GM23338 (cell line): Measurements from ENCODE around the gene DHRS3. TPM values are rescaled to one million over a fixed set of nuclear protein-coding genes. Genes with fewer than 3 reads are reported as not detected.

Experiments
- ATAC-seq: fragments of 200-7000 bp; cut with Tn5 transposase; 3 replicates; pipeline ENCODE4 v1.9.1; 2020
- DNase-seq: peaks from one replicate; pipeline ENCODE4 v3.0.0-alpha.2; 2015; ENCODE audit warnings: low spot score
- H2AFZ ChIP-seq: fragments of 200-600 bp; sonication (generic); 2 replicates; pipeline ENCODE4 v1.8.0; 2016; ENCODE audit warnings: antibody characterized with exemption, mild to moderate bottlenecking, moderate library complexity
- H3F3A ChIP-seq: fragments of 200-600 bp; sonication (generic); replicated peaks from 2 replicates; pipeline ENCODE4 v1.8.0; 2017; ENCODE audit warnings: antibody characterized with exemption, mixed run types, low read depth
- H3K27ac ChIP-seq: fragments of 200-600 bp; sonication (generic); 2 replicates; pipeline ENCODE4 v1.6.1; 2016; ENCODE audit warnings: low read depth
- H3K27me3 ChIP-seq: fragments of 200-600 bp; sonication (generic); 2 replicates; pipeline ENCODE4 v1.8.0; 2016; ENCODE audit warnings: mild to moderate bottlenecking, mixed run types, moderate library complexity; ENCODE audit not compliant: insufficient read depth
- H3K36me3 ChIP-seq: fragments of 200-600 bp; sonication (generic); 2 replicates; pipeline ENCODE4 v1.8.0; 2016; ENCODE audit warnings: mild to moderate bottlenecking; ENCODE audit not compliant: insufficient read depth
- H3K4me1 ChIP-seq: fragments of 200-600 bp; sonication (generic); 2 replicates; pipeline ENCODE4 v1.8.0; 2016; ENCODE audit warnings: mild to moderate bottlenecking, moderate library complexity; ENCODE audit not compliant: insufficient read depth
- H3K4me2 ChIP-seq: fragments of 200-600 bp; sonication (generic); 2 replicates; pipeline ENCODE4 v1.7.1; 2017; ENCODE audit warnings: mixed run types
- H3K4me3 ChIP-seq: fragments of 200-600 bp; sonication (generic); 2 replicates; pipeline ENCODE4 v1.6.1; 2016; ENCODE audit warnings: mixed run types
- H3K79me2 ChIP-seq: fragments of 200-600 bp; sonication (generic); replicated peaks from 2 replicates; pipeline ENCODE4 v1.8.0; 2017; ENCODE audit warnings: mild to moderate bottlenecking; ENCODE audit not compliant: insufficient read depth
- H3K9me2 ChIP-seq: fragments of 200-600 bp; sonication (generic); 2 replicates; pipeline ENCODE4 v1.8.0; 2017; ENCODE audit not compliant: insufficient read depth
- H4K20me1 ChIP-seq: fragments of 200-600 bp; sonication (generic); replicated peaks from 2 replicates; pipeline ENCODE4 v1.8.0; 2017; ENCODE audit warnings: mild to moderate bottlenecking; ENCODE audit not compliant: insufficient read depth
- H3K27ac Mint-ChIP-seq: 2 replicates; pipeline ENCODE4 v1.8.0; 2020; ENCODE audit warnings: inconsistent platforms, mild to moderate bottlenecking, moderate library complexity, mixed read lengths
- H3K27me3 Mint-ChIP-seq: 3 replicates; pipeline ENCODE4 v1.8.0; 2022; ENCODE audit warnings: low read depth, mild to moderate bottlenecking, moderate library complexity, mixed read lengths, inconsistent platforms; ENCODE audit not compliant: insufficient read depth, poor library complexity
- H3K36me3 Mint-ChIP-seq: 3 replicates; pipeline ENCODE4 v1.8.0; 2021; ENCODE audit warnings: low read depth, mild to moderate bottlenecking, inconsistent platforms, moderate library complexity, mixed read lengths
- H3K4me1 Mint-ChIP-seq: 3 replicates; pipeline ENCODE4 v1.8.0; 2020; ENCODE audit warnings: mild to moderate bottlenecking, inconsistent platforms, mixed read lengths
- H3K4me3 Mint-ChIP-seq: 3 replicates; pipeline ENCODE4 v1.8.0; 2021; ENCODE audit warnings: moderate library complexity, mild to moderate bottlenecking, inconsistent platforms, mixed read lengths
- H3K9me3 Mint-ChIP-seq: 3 replicates; pipeline ENCODE4 v1.8.0; 2020; ENCODE audit warnings: moderate library complexity, mild to moderate bottlenecking, inconsistent platforms, mixed read lengths
- CREB1 ChIP-seq: fragments of 250-450 bp; sonication (Bioruptor Pico); IDR thresholded peaks from 2 replicates; pipeline ENCODE4 v1.5.0; 2020; ENCODE audit warnings: low read depth, mild to moderate bottlenecking, moderate library complexity
- CTCF ChIP-seq, 2 experiments: fragments of 200-600 bp in 1 of 2; sonication (generic) in 1 of 2; conservative IDR thresholded peaks; 2 replicates each; pipeline versions ENCODE4 v1.5.1 to v1.6.1; 2016 to 2017; ENCODE audit warnings: antibody characterized with exemption in 2 of 2, low read depth in 2 of 2, mild to moderate bottlenecking in 2 of 2, moderate library complexity in 1 of 2
- ETS1 ChIP-seq: IDR thresholded peaks from 2 replicates; pipeline ENCODE4 v1.6.1; 2016; ENCODE audit warnings: antibody characterized with exemption
- EZH2 ChIP-seq: fragments of 200-600 bp; sonication (generic); IDR thresholded peaks from one replicate; pipeline ENCODE4 v1.8.0; 2017; ENCODE audit warnings: antibody characterized with exemption, mild to moderate bottlenecking, low read depth; ENCODE audit not compliant: unreplicated experiment
- EZH2phosphoT487 ChIP-seq: fragments of 200-600 bp; sonication (generic); IDR thresholded peaks from one replicate; pipeline ENCODE4 v1.8.1; 2018; ENCODE audit warnings: antibody characterized with exemption; ENCODE audit not compliant: unreplicated experiment
- JUNB ChIP-seq: IDR thresholded peaks from one replicate; pipeline ENCODE4 v1.6.1; 2016; ENCODE audit warnings: antibody characterized with exemption; ENCODE audit not compliant: unreplicated experiment
- NANOG ChIP-seq: IDR thresholded peaks from 2 replicates; pipeline ENCODE4 v1.6.1; 2016; ENCODE audit warnings: antibody characterized with exemption, borderline replicate concordance
- POLR2AphosphoS5 ChIP-seq: IDR thresholded peaks from 2 replicates; pipeline ENCODE4 v1.6.1; 2016; ENCODE audit warnings: antibody characterized with exemption, low read depth
- REST ChIP-seq: IDR thresholded peaks from one replicate; pipeline ENCODE4 v1.6.1; 2018; ENCODE audit warnings: antibody characterized with exemption; ENCODE audit not compliant: unreplicated experiment
- STAT1 ChIP-seq: IDR thresholded peaks from one replicate; pipeline ENCODE4 v1.6.1; 2016; ENCODE audit warnings: antibody characterized with exemption; ENCODE audit not compliant: unreplicated experiment
- ZNF114 ChIP-seq: fragments of 250-450 bp; sonication (Bioruptor Pico); IDR thresholded peaks from 2 replicates; pipeline ENCODE4 v1.5.0; 2020; ENCODE audit warnings: mild to moderate bottlenecking, moderate library complexity
- ZNF331 ChIP-seq: fragments of 250-450 bp; sonication (Bioruptor Pico); IDR thresholded peaks from 2 replicates; pipeline ENCODE4 v1.5.0; 2020; ENCODE audit warnings: low read depth, mild to moderate bottlenecking, moderate library complexity
- polyA plus RNA-seq: library from polyadenylated mRNA; unstranded; fragments of >200 nt; fragmentation: Nextera tagmentation; extraction: Ambion mirVana; gene quantifications from 2 replicates; pipeline ENCODE4 v1.2.1, GENCODE V29; 2016
- total RNA-seq: library from RNA; depleted of rRNA; stranded (reverse); fragments of >200 nt; shearing (Covaris generic); gene quantifications from 2 replicates; pipeline ENCODE4 v1.2.3, GENCODE V29; 2014
- TF ChIP-seq, protein P1 (sequence below): fragments of 250-450 bp; sonication (Bioruptor Pico); IDR thresholded peaks from 2 replicates; pipeline ENCODE4 v1.5.0; 2020; ENCODE audit warnings: mild to moderate bottlenecking, moderate library complexity

The DHRS3 gene
- total and polyA plus RNA-seq, 2 experiments from 2014 or later = 21.0 to 26.0 TPM

DNA sequence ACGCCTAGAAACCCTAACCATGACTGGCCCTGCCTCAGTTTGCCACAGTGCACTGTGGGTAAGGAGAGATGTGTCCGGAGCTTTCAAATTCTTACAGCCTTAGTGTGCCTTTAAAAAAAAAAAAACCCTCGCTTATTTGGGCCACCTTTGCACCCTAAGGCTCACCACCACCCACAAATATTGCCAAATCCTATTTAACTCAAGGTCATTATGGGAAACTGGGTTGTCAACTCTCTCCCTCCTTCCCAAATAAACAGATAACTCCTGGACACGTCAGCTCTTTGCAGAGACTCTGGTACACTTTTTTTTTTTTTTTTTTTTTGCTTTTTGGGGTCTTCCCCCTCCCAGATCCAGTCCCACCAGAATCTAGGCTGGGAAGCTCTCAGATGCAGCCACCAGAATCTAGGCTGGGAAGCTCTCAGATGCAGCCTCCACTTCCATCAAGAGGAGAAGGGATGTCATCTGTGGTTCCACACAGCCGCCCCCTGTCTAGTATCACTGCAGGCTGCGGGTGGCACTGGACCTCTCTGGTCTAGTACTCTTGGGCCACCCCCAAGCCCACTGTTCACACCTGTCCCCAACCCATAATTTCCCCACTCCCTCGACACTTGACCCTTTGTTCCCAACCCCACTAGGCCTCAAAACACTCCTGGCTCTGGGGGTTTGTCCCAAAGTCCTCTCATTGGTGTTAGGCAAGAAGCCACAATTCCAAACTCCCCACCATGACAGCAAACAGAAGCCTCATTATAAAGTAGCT, 3.4 kb downstream of the DHRS3 start:
- Mint-ChIP-seq H3K27me3 (peaks cover 32% of the 10 kb centered on the region), H3K4me3 (peak overlapping the region; percentile 99), H3K9me3 (peaks cover 3% of the 10 kb centered on the region; the same call in 1 of the 3 replicates), H3K36me3 (peaks cover 26% of the 10 kb centered on the region; the same call in 2 of the 3 replicates), H3K27ac (no peak overlapping the region; the same call in 1 of the 2 replicates), H3K4me1 (peaks cover 48% of the 10 kb centered on the region)
- peak overlapping the region; percentile 100 for H3K4me2 ChIP-seq
- H3K4me1 ChIP-seq = peaks cover 25% of the 10 kb centered on the region
- 0 out of 2 replicates have a peak, but pooled peaks cover 3% of the 10 kb centered on the region for H3K36me3 ChIP-seq
- peaks cover 28% of the 10 kb centered on the region for H3F3A ChIP-seq
- H4K20me1 ChIP-seq = peaks cover 2% of the 10 kb centered on the region; the same call in 1 of the 2 replicates
- TF ChIP-seq STAT1 = no peak
- no peak for TF ChIP-seq ZNF114 (CRISPR knock-in tag)
- TF ChIP-seq JUNB = no peak
- no peak for TF ChIP-seq ZNF331 (CRISPR knock-in tag)
- no peak for TF ChIP-seq POLR2AphosphoS5
- TF ChIP-seq NANOG = no peak
- TF ChIP-seq ETS1 = no peak
- no peak for TF ChIP-seq EZH2
- TF ChIP-seq CTCF (conservative IDR thresholded peaks at IDR 0.05; ENCODE audit: low read depth in 2 of 2) = no peak
- TF ChIP-seq, protein P1, sequence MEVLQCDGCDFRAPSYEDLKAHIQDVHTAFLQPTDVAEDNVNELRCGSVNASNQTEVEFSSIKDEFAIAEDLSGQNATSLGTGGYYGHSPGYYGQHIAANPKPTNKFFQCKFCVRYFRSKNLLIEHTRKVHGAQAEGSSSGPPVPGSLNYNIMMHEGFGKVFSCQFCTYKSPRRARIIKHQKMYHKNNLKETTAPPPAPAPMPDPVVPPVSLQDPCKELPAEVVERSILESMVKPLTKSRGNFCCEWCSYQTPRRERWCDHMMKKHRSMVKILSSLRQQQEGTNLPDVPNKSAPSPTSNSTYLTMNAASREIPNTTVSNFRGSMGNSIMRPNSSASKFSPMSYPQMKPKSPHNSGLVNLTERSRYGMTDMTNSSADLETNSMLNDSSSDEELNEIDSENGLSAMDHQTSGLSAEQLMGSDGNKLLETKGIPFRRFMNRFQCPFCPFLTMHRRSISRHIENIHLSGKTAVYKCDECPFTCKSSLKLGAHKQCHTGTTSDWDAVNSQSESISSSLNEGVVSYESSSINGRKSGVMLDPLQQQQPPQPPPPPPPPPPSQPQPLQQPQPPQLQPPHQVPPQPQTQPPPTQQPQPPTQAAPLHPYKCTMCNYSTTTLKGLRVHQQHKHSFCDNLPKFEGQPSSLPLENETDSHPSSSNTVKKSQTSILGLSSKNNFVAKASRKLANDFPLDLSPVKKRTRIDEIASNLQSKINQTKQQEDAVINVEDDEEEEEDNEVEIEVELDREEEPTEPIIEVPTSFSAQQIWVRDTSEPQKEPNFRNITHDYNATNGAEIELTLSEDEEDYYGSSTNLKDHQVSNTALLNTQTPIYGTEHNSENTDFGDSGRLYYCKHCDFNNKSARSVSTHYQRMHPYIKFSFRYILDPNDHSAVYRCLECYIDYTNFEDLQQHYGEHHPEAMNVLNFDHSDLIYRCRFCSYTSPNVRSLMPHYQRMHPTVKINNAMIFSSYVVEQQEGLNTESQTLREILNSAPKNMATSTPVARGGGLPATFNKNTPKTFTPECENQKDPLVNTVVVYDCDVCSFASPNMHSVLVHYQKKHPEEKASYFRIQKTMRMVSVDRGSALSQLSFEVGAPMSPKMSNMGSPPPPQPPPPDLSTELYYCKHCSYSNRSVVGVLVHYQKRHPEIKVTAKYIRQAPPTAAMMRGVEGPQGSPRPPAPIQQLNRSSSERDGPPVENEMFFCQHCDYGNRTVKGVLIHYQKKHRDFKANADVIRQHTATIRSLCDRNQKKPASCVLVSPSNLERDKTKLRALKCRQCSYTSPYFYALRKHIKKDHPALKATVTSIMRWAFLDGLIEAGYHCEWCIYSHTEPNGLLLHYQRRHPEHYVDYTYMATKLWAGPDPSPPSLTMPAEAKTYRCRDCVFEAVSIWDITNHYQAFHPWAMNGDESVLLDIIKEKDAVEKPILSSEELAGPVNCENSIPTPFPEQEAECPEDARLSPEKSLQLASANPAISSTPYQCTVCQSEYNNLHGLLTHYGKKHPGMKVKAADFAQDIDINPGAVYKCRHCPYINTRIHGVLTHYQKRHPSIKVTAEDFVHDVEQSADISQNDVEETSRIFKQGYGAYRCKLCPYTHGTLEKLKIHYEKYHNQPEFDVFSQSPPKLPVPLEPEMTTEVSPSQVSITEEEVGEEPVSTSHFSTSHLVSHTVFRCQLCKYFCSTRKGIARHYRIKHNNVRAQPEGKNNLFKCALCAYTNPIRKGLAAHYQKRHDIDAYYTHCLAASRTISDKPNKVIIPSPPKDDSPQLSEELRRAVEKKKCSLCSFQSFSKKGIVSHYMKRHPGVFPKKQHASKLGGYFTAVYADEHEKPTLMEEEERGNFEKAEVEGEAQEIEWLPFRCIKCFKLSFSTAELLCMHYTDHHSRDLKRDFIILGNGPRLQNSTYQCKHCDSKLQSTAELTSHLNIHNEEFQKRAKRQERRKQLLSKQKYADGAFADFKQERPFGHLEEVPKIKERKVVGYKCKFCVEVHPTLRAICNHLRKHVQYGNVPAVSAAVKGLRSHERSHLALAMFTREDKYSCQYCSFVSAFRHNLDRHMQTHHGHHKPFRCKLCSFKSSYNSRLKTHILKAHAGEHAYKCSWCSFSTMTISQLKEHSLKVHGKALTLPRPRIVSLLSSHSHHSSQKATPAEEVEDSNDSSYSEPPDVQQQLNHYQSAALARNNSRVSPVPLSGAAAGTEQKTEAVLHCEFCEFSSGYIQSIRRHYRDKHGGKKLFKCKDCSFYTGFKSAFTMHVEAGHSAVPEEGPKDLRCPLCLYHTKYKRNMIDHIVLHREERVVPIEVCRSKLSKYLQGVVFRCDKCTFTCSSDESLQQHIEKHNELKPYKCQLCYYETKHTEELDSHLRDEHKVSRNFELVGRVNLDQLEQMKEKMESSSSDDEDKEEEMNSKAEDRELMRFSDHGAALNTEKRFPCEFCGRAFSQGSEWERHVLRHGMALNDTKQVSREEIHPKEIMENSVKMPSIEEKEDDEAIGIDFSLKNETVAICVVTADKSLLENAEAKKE (CRISPR knock-in tag) = no peak
- no peak for TF ChIP-seq REST
- no peak for TF ChIP-seq CREB1 (CRISPR knock-in tag)
- TF ChIP-seq EZH2phosphoT487 = no peak
- H3K4me3 ChIP-seq = peak overlapping the region; percentile 90
- DNase-seq (no peak), ATAC-seq (no peak)
- H3K27ac ChIP-seq = no peak overlapping the region
- no peak overlapping the region for H2AFZ ChIP-seq
- no peaks in the 10 kb centered on the region for H3K9me2 ChIP-seq
- peaks cover 64% of the 10 kb centered on the region for H3K79me2 ChIP-seq
- no peaks in the 10 kb centered on the region for H3K27me3 ChIP-seq
